Measurements from ENCODE around the gene TGFBR1. TPM values are rescaled to one million over a fixed set of nuclear protein-coding genes. Genes with fewer than 3 reads are reported as not detected.

Gene TGFBR1
- total RNA-seq, 4 donors from 2014 or later = 17.6 to 24.1 (median 22.8) TPM

GRCh38 chr9:99069546-99069945, 35.4 kb upstream of the TGFBR1 start:
- 92 to 94% methylated on average over 9 to 12 of the region's 12 CpGs for WGBS, 2 donors (ENCODE audit: low coverage in 1 of 2)
- Histone ChIP-seq H3K9me3 (no peaks in the 10 kb centered on the region), H3K36me3 (no peaks in the 10 kb centered on the region), H3K4me3 (no peak overlapping the region), H3K27ac (no peak overlapping the region), H3K27me3 (no peaks in the 10 kb centered on the region), H3K4me1 (no peaks in the 10 kb centered on the region)
- no peak for DNase-seq
- in situ Hi-C loops (cut with MboI; ENCODE audit: low pct_ligation_motif_present in 1 of 4, low pct_unique_long_range_greater_than_20kb in 1 of 4, low sequenced_read_pairs in 3 of 4) = no loop called here
- intact Hi-C loops (cut with DNase I; ENCODE audit: low total_unique reads) = no loop called here
- no peak for TF ChIP-seq POLR2AphosphoS5 (IDR thresholded peaks at IDR 0.05)
- TF ChIP-seq, protein P1, sequence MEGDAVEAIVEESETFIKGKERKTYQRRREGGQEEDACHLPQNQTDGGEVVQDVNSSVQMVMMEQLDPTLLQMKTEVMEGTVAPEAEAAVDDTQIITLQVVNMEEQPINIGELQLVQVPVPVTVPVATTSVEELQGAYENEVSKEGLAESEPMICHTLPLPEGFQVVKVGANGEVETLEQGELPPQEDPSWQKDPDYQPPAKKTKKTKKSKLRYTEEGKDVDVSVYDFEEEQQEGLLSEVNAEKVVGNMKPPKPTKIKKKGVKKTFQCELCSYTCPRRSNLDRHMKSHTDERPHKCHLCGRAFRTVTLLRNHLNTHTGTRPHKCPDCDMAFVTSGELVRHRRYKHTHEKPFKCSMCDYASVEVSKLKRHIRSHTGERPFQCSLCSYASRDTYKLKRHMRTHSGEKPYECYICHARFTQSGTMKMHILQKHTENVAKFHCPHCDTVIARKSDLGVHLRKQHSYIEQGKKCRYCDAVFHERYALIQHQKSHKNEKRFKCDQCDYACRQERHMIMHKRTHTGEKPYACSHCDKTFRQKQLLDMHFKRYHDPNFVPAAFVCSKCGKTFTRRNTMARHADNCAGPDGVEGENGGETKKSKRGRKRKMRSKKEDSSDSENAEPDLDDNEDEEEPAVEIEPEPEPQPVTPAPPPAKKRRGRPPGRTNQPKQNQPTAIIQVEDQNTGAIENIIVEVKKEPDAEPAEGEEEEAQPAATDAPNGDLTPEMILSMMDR (IDR thresholded peaks at IDR 0.05) = no peak
- TF ChIP-seq POLR2A (IDR thresholded peaks at IDR 0.05) = no peak

GRCh38 chr9:99070681-99071080, 34.2 kb upstream of the TGFBR1 start:
- Histone ChIP-seq H3K27me3 (no peaks in the 10 kb centered on the region), H3K27ac (peak overlapping the region in 1 of 4 donors; percentile 30), H3K9me3 (no peaks in the 10 kb centered on the region), H3K4me3 (no peak overlapping the region), H3K4me1 (peaks cover 0 to 3% (median 0%) of the 10 kb centered on the region in 4 donors), H3K36me3 (no peaks in the 10 kb centered on the region)
- 85 to 88% methylated on average over 3 to 6 of the region's 6 CpGs for WGBS, 2 donors (ENCODE audit: low coverage in 1 of 2)
- intact Hi-C loops (cut with DNase I; ENCODE audit: low total_unique reads) (no loop called here), in situ Hi-C loops (cut with MboI; ENCODE audit: low pct_ligation_motif_present in 1 of 4, low pct_unique_long_range_greater_than_20kb in 1 of 4, low sequenced_read_pairs in 3 of 4) (no loop called here)
- TF ChIP-seq EP300 (IDR thresholded peaks at IDR 0.05; ENCODE audit: low read depth) = no peak
- TF ChIP-seq POLR2A (IDR thresholded peaks at IDR 0.05) = no peak
- TF ChIP-seq, protein P1 (IDR thresholded peaks at IDR 0.05) = no peak
- no peak for TF ChIP-seq POLR2AphosphoS5 (IDR thresholded peaks at IDR 0.05)
- no peak for DNase-seq

DNA sequence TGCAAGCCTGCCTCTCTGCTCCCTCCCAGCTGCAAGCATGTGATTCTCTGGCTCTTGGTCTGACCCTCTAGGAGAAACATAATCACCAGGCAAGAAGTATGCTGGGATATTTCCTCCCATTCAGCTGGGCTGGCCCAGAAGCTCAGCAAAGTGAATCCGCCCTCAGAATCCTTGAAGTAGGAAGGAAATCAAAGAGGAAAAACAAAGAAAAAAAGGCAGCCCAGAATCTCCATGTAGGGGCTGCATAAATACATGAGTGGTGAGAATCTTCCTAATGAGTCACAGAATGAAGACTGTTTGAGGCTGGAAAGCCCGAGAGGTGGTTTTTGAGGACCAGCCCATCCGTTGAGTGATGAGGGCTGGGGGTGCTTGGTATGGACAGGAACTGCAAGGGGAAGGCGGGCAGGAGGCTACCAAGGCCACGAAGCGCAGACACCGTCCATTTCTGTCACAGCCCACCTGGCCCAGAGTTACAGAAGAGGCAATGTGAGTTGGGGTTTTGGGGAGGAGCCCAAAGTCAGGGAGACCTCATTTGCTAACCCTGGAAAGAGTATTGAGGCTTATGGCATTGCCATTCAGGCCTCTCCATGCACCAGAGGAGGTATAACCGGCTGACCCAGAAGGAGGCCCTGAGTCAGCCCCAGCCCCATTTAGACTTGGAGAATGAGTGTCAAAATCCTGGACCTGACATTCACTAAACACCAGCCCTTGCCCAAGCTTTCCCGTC, 33.4 kb upstream of the TGFBR1 start:
- peak overlapping the region in 1 of 4 donors; percentile 30 for H3K27ac ChIP-seq
- H3K4me3 ChIP-seq = no peak overlapping the region
- intact Hi-C loops (cut with DNase I; ENCODE audit: low total_unique reads) (no loop called here), in situ Hi-C loops (cut with MboI; ENCODE audit: low pct_ligation_motif_present in 1 of 4, low pct_unique_long_range_greater_than_20kb in 1 of 4, low sequenced_read_pairs in 3 of 4) (no loop called here)
- H3K36me3 ChIP-seq = no peaks in the 10 kb centered on the region
- no peak for TF ChIP-seq EP300 (IDR thresholded peaks at IDR 0.05; ENCODE audit: low read depth)
- TF ChIP-seq POLR2A (IDR thresholded peaks at IDR 0.05) = no peak
- no peaks in the 10 kb centered on the region for H3K9me3 ChIP-seq
- DNase-seq = no peak
- WGBS, 2 donors (ENCODE audit: low coverage in 1 of 2) = 74 to 88% methylated on average over 7 to 9 of the region's 9 CpGs
- no peaks in the 10 kb centered on the region for H3K27me3 ChIP-seq
- peaks cover 0 to 5% (median 2%) of the 10 kb centered on the region in 4 donors for H3K4me1 ChIP-seq

DNA sequence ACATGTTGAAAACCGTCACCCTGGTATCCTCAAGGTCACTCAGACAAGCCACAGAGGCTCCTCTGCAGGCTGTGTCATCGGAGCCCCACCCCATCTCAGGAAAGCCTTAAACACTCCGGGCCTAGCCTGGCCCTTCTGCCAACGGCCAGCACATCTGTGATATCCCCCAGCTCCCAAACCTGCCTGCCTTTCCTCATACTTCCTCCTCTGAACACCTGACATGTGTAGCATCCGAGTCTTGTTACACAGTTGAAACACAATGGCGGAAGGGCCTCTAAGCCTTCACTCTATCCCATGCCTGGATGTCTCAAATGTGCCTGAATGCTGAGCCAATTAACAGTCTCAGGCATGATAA, 32.9 kb upstream of the TGFBR1 start:
- H3K27ac ChIP-seq = no peak overlapping the region
- no peaks in the 10 kb centered on the region for H3K36me3 ChIP-seq
- H3K27me3 ChIP-seq = no peaks in the 10 kb centered on the region
- no peak for DNase-seq
- no peak overlapping the region for H3K4me3 ChIP-seq
- H3K4me1 ChIP-seq = peaks cover 0 to 10% (median 2%) of the 10 kb centered on the region in 4 donors
- intact Hi-C loops (cut with DNase I; ENCODE audit: low total_unique reads) (no loop called here), in situ Hi-C loops (cut with MboI; ENCODE audit: low pct_ligation_motif_present in 1 of 4, low pct_unique_long_range_greater_than_20kb in 1 of 4, low sequenced_read_pairs in 3 of 4) (no loop called here)
- 85% methylated on average over 6 of the region's 6 CpGs; no CpG with 5 or more reads in 1 of the 2 donors for WGBS, 2 donors (ENCODE audit: low coverage in 1 of 2)
- no peak for TF ChIP-seq POLR2AphosphoS5 (IDR thresholded peaks at IDR 0.05)
- TF ChIP-seq POLR2A (IDR thresholded peaks at IDR 0.05) = no peak
- TF ChIP-seq, protein P1 (IDR thresholded peaks at IDR 0.05) = no peak
- TF ChIP-seq EP300 (IDR thresholded peaks at IDR 0.05; ENCODE audit: low read depth) = no peak
- no peaks in the 10 kb centered on the region for H3K9me3 ChIP-seq
